ENCODE results near the gene SGCE.

The SGCE gene

GRCh38 chr7:94658826-94659225 is 2.9 kb upstream of the SGCE start:
- DNase-seq (ENCODE audit: low read depth, low spot score) = no peak

- no peak for DNase-seq (ENCODE audit: low read depth, low spot score)
Measured at GRCh38 chr7:94657771-94658693, 2.1 kb upstream of the SGCE start.

GRCh38 chr7:94656925-94657731 is 1.2 kb upstream of the SGCE start:
- no peak for DNase-seq (ENCODE audit: low read depth, low spot score)

- no peak for DNase-seq (ENCODE audit: low read depth, low spot score)
Measured at GRCh38 chr7:94656658-94656924, 658 bp upstream of the SGCE start.

- no peak for DNase-seq (ENCODE audit: low read depth, low spot score)
Measured at GRCh38 chr7:94655126-94655847, 646 bp downstream of the SGCE start.

- DNase-seq (ENCODE audit: low read depth, low spot score) = no peak
Measured at GRCh38 chr7:94654783-94655125, 1.2 kb downstream of the SGCE start.

- no peak for DNase-seq (ENCODE audit: low read depth, low spot score)
Measured at GRCh38 chr7:94650147-94651051, 5.5 kb downstream of the SGCE start.

- no peak for DNase-seq (ENCODE audit: low read depth, low spot score)
Measured at GRCh38 chr7:94649450-94649849, 6.5 kb downstream of the SGCE start.

GRCh38 chr7:94648731-94649130 is 7.2 kb downstream of the SGCE start:
- DNase-seq (ENCODE audit: low read depth, low spot score) = no peak

GRCh38 chr7:94647295-94647694 is 8.6 kb downstream of the SGCE start:
- DNase-seq (ENCODE audit: low read depth, low spot score) = no peak

GRCh38 chr7:94643771-94644545 is 12.0 kb downstream of the SGCE start:
- DNase-seq (ENCODE audit: low read depth, low spot score) = no peak

GRCh38 chr7:94642838-94643653 is 12.9 kb downstream of the SGCE start:
- DNase-seq (ENCODE audit: low read depth, low spot score) = no peak

- DNase-seq (ENCODE audit: low read depth, low spot score) = no peak
Measured at GRCh38 chr7:94639384-94639783, 16.5 kb downstream of the SGCE start.

- DNase-seq (ENCODE audit: low read depth, low spot score) = no peak
Measured at GRCh38 chr7:94635687-94636086, 20.2 kb downstream of the SGCE start.

GRCh38 chr7:94634502-94634901 is 21.4 kb downstream of the SGCE start:
- DNase-seq (ENCODE audit: low read depth, low spot score) = no peak

GRCh38 chr7:94633687-94634086 is 22.2 kb downstream of the SGCE start:
- no peak for DNase-seq (ENCODE audit: low read depth, low spot score)

GRCh38 chr7:94633014-94633341 is 23.0 kb downstream of the SGCE start:
- no peak for DNase-seq (ENCODE audit: low read depth, low spot score)

- DNase-seq (ENCODE audit: low read depth, low spot score) = no peak
Measured at GRCh38 chr7:94632338-94633013, 23.5 kb downstream of the SGCE start.

- DNase-seq (ENCODE audit: low read depth, low spot score) = no peak
Measured at GRCh38 chr7:94630855-94631254, 25.1 kb downstream of the SGCE start.
